Colonic mucosa (tissue), 4 donors: Measurements from ENCODE around the gene GAK. TPM values are rescaled to one million over a fixed set of nuclear protein-coding genes. Genes with fewer than 3 reads are reported as not detected.

ENCODE experiments used
- DNase-seq: peaks from one replicate; pipeline ENCODE4 v3.0.0-alpha.2; 2020
- H3K27ac ChIP-seq: fragments of 200-600 bp; one replicate; pipeline ENCODE4 v1.8.0; 2021
- H3K27me3 ChIP-seq: fragments of 200-600 bp; one replicate; pipeline ENCODE4 v1.8.0; 2021
- H3K36me3 ChIP-seq: fragments of 200-600 bp; one replicate; pipeline ENCODE4 v1.8.0; 2021
- H3K4me1 ChIP-seq: fragments of 200-600 bp; one replicate; pipeline ENCODE4 v1.8.0; 2021; ENCODE audit warnings: mild to moderate bottlenecking
- H3K4me3 ChIP-seq: fragments of 200-600 bp; one replicate; pipeline ENCODE4 v1.8.0; 2021
- H3K9ac ChIP-seq, 2 donors: one replicate each; pipeline ENCODE4 v1.7.0; 2013; ENCODE audit warnings: control low read depth in 2 of 2, low read depth in 2 of 2, low read length in 2 of 2
- H3K9me3 ChIP-seq: fragments of 200-600 bp; one replicate; pipeline ENCODE4 v1.8.0; 2021
- intact Hi-C: fragments of 100-400 bp; cut with DNase I; formaldehyde crosslinking; loops from one replicate; pipeline ENCODE4 v1.14.1; 2022
- total RNA-seq, 2 donors: library from RNA; stranded (reverse); fragmentation: NEBNext Ultra II Directional in 1 of 2; extraction: Animal tissue kit (Norgen Biotek cat#: 25700) in 1 of 2; gene quantifications; one replicate each; pipeline ENCODE4 v1.2.1, GENCODE V29; 2021
- TF ChIP-seq, protein P1 (sequence below): fragments of 200-600 bp; IDR thresholded peaks from one replicate; pipeline ENCODE4 v1.8.0; 2022; ENCODE audit warnings: antibody characterized with exemption, mild to moderate bottlenecking
- donor health status: healthy.
- donor health status: DM: no; HTN: no; CAD: no.
- donor health status: DM: no; HTN: no; CAD: no.

GAK gene
- total RNA-seq, 2 donors from 2014 or later, result 198 to 266 TPM

DNA sequence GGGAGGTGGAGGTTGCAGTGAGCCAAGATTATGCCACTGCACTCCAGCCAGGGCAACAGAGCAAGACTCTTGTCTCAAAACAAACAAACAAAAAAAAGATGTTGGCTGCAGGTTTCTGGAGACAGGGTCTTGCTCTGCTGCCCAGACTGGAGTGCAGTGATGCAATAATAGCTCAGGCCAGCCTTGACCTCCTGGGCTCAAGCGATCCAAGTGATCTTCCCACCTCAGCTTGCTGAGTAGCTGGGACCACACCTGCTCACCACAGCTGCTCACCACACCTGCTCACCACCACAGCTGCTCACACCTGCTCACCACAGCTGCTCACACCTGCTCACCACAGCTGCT, 76.3 kb downstream of the GAK start:
- intact Hi-C loops, result no loop called here
- Histone ChIP-seq H3K27me3 (no peaks in the 10 kb centered on the region), H3K4me3 (no peak overlapping the region), H3K36me3 (peaks cover 18% of the 10 kb centered on the region), H3K4me1 (no peaks in the 10 kb centered on the region), H3K9me3 (no peaks in the 10 kb centered on the region), H3K27ac (no peak overlapping the region), H3K9ac (no peak overlapping the region)
- no peak for DNase-seq
- TF ChIP-seq, protein P1, sequence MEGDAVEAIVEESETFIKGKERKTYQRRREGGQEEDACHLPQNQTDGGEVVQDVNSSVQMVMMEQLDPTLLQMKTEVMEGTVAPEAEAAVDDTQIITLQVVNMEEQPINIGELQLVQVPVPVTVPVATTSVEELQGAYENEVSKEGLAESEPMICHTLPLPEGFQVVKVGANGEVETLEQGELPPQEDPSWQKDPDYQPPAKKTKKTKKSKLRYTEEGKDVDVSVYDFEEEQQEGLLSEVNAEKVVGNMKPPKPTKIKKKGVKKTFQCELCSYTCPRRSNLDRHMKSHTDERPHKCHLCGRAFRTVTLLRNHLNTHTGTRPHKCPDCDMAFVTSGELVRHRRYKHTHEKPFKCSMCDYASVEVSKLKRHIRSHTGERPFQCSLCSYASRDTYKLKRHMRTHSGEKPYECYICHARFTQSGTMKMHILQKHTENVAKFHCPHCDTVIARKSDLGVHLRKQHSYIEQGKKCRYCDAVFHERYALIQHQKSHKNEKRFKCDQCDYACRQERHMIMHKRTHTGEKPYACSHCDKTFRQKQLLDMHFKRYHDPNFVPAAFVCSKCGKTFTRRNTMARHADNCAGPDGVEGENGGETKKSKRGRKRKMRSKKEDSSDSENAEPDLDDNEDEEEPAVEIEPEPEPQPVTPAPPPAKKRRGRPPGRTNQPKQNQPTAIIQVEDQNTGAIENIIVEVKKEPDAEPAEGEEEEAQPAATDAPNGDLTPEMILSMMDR, result no peak

DNA sequence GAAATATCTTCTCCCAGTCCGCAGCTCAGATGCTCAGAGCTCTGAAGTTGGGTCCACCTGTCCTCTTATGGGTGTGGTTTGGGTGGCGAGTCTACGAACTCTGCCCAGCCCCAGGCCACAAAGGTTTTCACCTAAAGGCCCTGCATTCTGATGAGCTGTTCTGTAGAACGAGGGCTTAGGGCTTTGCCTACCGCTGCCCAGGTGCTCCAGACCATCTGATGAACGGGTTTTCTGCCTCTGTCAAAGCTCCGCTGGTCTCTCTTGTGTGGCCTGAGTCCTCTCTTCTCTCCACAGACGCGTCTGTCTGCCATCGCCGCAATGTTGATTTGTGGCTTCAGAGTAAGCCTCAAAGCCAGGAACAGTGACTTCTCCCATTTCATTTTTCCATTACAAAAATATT, 77.8 kb downstream of the GAK start:
- H3K4me1 ChIP-seq, result no peaks in the 10 kb centered on the region
- intact Hi-C loops, result no loop called here
- no peaks in the 10 kb centered on the region for H3K27me3 ChIP-seq
- H3K27ac ChIP-seq, result no peak overlapping the region
- DNase-seq, result no peak
- H3K9me3 ChIP-seq, result no peaks in the 10 kb centered on the region
- TF ChIP-seq, protein P1, result no peak
- H3K36me3 ChIP-seq, result peaks cover 20% of the 10 kb centered on the region
- no peak overlapping the region for H3K9ac ChIP-seq
- no peak overlapping the region for H3K4me3 ChIP-seq

DNA sequence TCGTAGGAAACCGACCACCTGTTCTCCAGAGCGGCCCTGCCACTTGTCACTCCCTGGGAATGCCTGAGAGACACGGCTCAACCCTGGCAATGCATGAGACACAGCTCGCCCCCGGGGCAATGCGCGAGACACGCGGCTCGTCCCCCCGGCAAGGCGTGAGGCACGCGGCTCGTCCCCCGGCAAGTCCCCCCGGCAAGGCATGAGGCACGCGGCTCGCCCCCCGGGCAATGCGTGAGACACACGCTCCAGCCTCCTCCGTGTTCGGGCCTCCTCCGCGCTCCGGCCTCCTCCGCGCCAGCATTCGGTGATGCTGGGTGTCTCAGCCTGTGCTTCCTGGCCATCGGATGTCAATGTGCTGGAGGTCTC, 78.7 kb downstream of the GAK start:
- Histone ChIP-seq H3K27ac (no peak overlapping the region), H3K36me3 (peaks cover 15% of the 10 kb centered on the region), H3K9ac (no peak overlapping the region), H3K27me3 (no peaks in the 10 kb centered on the region), H3K4me1 (no peaks in the 10 kb centered on the region), H3K4me3 (no peak overlapping the region), H3K9me3 (no peaks in the 10 kb centered on the region)
- TF ChIP-seq, protein P1, result no peak
- intact Hi-C loops, result no loop called here
- no peak for DNase-seq

DNA sequence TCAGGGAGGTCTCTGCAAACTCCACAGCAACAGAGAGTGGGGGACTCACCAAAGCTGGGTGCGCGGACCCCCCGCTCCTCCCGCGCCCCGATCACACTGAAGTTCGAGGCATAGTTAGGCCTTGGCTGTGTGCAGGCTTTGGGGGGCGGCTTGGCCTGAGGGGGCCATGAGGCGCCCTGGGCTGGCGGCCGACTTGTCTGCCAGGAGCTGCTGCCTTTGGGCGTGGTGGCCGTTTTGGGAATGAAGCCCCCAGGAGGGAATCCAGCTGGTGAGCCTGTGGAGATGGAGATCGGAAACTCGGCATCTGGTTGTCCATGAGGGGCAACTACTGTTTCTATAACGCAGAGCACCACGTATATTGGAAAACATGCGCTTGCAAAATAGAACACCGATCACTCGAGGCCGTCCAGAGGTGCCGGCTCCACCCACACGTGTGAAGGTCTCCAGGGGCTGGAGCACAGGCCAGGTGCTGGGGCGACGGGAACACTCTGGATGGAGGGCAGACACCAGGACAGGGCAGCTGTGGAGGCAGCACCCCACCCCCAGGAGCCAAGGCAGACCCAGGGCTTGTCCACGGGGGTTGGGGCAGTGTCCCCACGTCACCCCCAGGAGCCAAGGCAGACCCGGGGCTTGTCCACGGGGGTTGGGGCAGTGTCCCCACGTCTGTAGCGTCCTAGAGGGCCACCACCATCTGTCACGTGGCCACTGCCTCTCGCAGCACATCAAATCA, 80.2 kb downstream of the GAK start:
- no peak overlapping the region for H3K27ac ChIP-seq
- H3K9me3 ChIP-seq, result no peaks in the 10 kb centered on the region
- no peaks in the 10 kb centered on the region for H3K27me3 ChIP-seq
- no peak overlapping the region for H3K4me3 ChIP-seq
- no peak overlapping the region for H3K9ac ChIP-seq
- no peak for DNase-seq
- intact Hi-C loops, result no loop called here
- peaks cover 7% of the 10 kb centered on the region for H3K36me3 ChIP-seq
- no peaks in the 10 kb centered on the region for H3K4me1 ChIP-seq
- TF ChIP-seq, protein P1, result no peak

DNA sequence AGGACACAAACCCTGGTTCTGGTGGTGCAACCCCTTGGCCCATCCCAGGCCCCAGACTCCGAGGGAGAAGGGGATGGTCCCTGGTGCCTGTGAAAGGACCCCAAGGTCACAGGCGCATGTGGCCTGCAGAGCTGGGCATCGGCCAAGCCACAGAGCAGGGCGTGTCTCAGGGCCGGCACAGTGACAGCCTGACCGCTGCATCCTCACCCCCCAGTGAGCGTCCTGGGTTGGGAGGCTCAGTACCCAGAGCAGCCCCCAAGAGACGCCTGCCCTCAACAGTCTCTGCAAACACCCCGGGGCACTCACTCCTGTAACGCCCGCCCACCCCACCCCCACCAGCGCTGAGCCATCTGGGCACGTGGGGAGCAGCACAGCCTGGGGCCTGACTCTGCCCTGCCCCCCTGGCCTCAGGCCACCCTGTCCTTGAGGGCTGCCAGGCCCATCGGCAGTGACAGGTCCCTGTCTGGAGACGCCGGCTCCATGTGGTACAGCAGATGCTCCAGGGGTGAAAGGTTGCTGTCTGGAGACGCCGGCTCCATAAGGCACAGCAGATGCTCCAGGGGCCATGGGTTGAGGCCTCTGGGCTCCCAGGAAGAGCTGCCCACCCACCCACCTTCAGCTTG, 81.7 kb downstream of the GAK start:
- TF ChIP-seq, protein P1, result no peak
- no peak for DNase-seq
- H3K27ac ChIP-seq, result no peak overlapping the region
- no peak overlapping the region for H3K4me3 ChIP-seq
- H3K4me1 ChIP-seq, result no peaks in the 10 kb centered on the region
- no peaks in the 10 kb centered on the region for H3K27me3 ChIP-seq
- H3K36me3 ChIP-seq, result peaks cover 7% of the 10 kb centered on the region
- H3K9ac ChIP-seq, result no peak overlapping the region
- intact Hi-C loops, result no loop called here
- no peaks in the 10 kb centered on the region for H3K9me3 ChIP-seq
